Mucosa of descending colon (tissue), 3 donors: Measurements from ENCODE around the gene CACNB4. TPM values are rescaled to one million over a fixed set of nuclear protein-coding genes. Genes with fewer than 3 reads are reported as not detected.

Experiments used
- ATAC-seq: fragments of 200-7000 bp; cut with Tn5 transposase; one replicate; pipeline ENCODE4 v1.9.1; 2020; ENCODE audit warnings: mild to moderate bottlenecking, moderate library complexity
- DNase-seq, 3 donors: peaks; one replicate each; pipeline ENCODE4 v3.0.0-alpha.2; 2020
- H3K36me3 ChIP-seq: fragments of 200-600 bp; one replicate; pipeline ENCODE4 v1.8.0; 2021; ENCODE audit warnings: low read depth, mild to moderate bottlenecking
- H3K4me1 ChIP-seq: fragments of 200-600 bp; one replicate; pipeline ENCODE4 v1.8.0; 2021; ENCODE audit warnings: low read depth, mild to moderate bottlenecking
- H3K4me3 ChIP-seq: fragments of 200-600 bp; one replicate; pipeline ENCODE4 v1.8.0; 2021; ENCODE audit warnings: mild to moderate bottlenecking
- H3K9me3 ChIP-seq: fragments of 200-600 bp; one replicate; pipeline ENCODE4 v1.8.0; 2021; ENCODE audit warnings: mild to moderate bottlenecking
- intact Hi-C, 2 donors: fragments of 100-400 bp; cut with DNase I in 1 of 2; cut with micrococcal nuclease in 1 of 2; formaldehyde crosslinking; loops; one replicate each; pipeline versions ENCODE4 v1.11.0 to v1.11.1; 2022; cut with DNase I, micrococcal nuclease
- total RNA-seq, 3 donors: library from RNA; stranded (reverse); fragmentation: NEBNext Ultra II Directional in 2 of 3; extraction: Animal tissue kit (Norgen Biotek cat#: 25700) in 2 of 3; gene quantifications; one replicate each; pipeline versions ENCODE4 v1.2.1 to v1.2.4, GENCODE V29; 2021 to 2023
- TF ChIP-seq, protein P1 (sequence below): fragments of 200-600 bp; IDR thresholded peaks from one replicate; pipeline ENCODE4 v1.8.0; 2022; ENCODE audit warnings: antibody characterized with exemption, mild to moderate bottlenecking
- donor health status: DM: no; HTN: no; CAD: no; lungs with moderate emphysema.
- donor health status: DM: no; HTN: no; CAD: no.
- donor health status: DM: no; HTN: yes; CAD: no.

CACNB4 gene
- total RNA-seq, 3 donors from 2014 or later: 1.0 to 1.8 (median 1.4) TPM

DNA sequence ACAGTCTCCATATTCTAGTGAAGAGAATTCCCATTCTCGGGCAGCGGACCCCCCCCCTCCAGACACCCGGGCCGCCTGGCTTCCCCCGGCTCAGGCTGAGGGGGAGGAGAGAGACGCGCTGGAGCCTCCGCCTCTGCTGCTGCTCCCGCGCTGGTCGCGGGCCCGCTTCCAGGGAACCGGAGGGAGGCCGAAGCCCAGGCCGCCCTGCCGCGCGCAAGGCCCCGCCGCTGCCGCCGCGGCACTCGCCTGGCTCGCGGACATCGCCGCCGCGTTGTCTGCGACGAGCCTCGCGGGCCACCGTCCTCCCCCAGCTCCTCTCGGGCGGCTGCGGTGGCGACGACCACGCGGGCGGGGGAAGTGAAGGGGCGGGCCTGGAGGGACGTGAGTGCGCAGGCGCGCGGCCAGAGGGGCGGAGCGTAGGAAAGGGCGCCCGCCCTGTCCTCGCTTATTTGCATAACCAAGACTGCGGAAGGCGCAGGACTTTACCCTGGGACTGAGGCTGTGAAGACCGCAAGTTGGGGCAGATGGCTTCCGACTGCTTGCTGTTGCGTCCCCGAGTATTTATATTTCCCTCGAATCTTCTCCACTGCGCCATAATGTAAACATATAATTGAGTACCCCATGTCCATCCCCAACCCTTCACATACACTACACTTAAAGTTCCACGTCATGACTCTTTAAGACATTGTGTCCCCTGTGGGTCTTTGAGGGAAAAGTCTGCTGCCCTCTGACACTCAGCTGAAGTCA, 270.5 kb downstream of the CACNB4 start, which contains the start of gene ARL5A:
ARL5A (minus strand) TSS at position 279 of the 747 bp plus-strand sequence; CDS start at position 34, 245 bp downstream.
- H3K4me1 ChIP-seq: peaks cover 6% of the 10 kb centered on the region
- TF ChIP-seq, protein P1, sequence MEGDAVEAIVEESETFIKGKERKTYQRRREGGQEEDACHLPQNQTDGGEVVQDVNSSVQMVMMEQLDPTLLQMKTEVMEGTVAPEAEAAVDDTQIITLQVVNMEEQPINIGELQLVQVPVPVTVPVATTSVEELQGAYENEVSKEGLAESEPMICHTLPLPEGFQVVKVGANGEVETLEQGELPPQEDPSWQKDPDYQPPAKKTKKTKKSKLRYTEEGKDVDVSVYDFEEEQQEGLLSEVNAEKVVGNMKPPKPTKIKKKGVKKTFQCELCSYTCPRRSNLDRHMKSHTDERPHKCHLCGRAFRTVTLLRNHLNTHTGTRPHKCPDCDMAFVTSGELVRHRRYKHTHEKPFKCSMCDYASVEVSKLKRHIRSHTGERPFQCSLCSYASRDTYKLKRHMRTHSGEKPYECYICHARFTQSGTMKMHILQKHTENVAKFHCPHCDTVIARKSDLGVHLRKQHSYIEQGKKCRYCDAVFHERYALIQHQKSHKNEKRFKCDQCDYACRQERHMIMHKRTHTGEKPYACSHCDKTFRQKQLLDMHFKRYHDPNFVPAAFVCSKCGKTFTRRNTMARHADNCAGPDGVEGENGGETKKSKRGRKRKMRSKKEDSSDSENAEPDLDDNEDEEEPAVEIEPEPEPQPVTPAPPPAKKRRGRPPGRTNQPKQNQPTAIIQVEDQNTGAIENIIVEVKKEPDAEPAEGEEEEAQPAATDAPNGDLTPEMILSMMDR: no peak
- DNase-seq (peak; percentile 95 to 98 (median 97)), ATAC-seq (peak; percentile 99)
- intact Hi-C loops: no loop called here
- no peaks in the 10 kb centered on the region for H3K9me3 ChIP-seq
- no peaks in the 10 kb centered on the region for H3K36me3 ChIP-seq
- peak within 1 kb of the TSS; percentile 73 for H3K4me3 ChIP-seq

- peaks cover 6% of the 10 kb centered on the region for H3K4me1 ChIP-seq
- no peaks in the 10 kb centered on the region for H3K36me3 ChIP-seq
- H3K4me3 ChIP-seq: peak overlapping the region; percentile 73
- DNase-seq (peak; percentile 41 to 78 (median 47)), ATAC-seq (peak; percentile 35)
- TF ChIP-seq, protein P1: no peak
- H3K9me3 ChIP-seq: no peaks in the 10 kb centered on the region
- intact Hi-C loops: no loop called here
Observed at GRCh38 chr2:151827564-151828142, 271.2 kb downstream of the CACNB4 start.

GRCh38 chr2:151826737-151827157, 272.1 kb downstream of the CACNB4 start:
- Histone ChIP-seq H3K4me1 (peaks cover 6% of the 10 kb centered on the region), H3K9me3 (no peaks in the 10 kb centered on the region), H3K4me3 (no peak overlapping the region), H3K36me3 (no peaks in the 10 kb centered on the region)
- DNase-seq: peak in 1 of 3 donors; percentile 27
- ATAC-seq: no peak
- TF ChIP-seq, protein P1: no peak
- intact Hi-C loops: no loop called here

DNA sequence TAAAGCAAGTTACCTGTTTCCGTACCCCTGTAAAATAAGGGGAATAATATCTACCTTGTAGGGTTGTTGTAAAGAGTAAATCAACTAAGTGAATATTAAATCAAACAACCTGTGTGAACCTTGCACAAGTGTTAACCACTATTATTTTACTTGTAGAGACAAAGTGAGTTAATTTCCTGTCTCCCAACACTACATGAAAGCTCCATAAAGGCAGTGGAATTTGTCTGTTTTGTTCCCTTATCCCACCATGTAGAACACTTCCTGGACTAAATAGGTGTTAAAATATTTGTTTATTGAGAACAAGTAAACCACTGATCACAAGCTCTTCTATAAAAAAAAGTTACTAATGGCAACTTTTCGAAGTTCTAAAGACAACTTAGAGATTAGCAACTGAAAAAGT, 274.0 kb downstream of the CACNB4 start:
- ATAC-seq (no peak), DNase-seq (no peak)
- TF ChIP-seq, protein P1: no peak
- Histone ChIP-seq H3K4me1 (peaks cover 6% of the 10 kb centered on the region), H3K4me3 (no peak overlapping the region), H3K9me3 (no peaks in the 10 kb centered on the region), H3K36me3 (no peaks in the 10 kb centered on the region)
- intact Hi-C loops: no loop called here

DNA sequence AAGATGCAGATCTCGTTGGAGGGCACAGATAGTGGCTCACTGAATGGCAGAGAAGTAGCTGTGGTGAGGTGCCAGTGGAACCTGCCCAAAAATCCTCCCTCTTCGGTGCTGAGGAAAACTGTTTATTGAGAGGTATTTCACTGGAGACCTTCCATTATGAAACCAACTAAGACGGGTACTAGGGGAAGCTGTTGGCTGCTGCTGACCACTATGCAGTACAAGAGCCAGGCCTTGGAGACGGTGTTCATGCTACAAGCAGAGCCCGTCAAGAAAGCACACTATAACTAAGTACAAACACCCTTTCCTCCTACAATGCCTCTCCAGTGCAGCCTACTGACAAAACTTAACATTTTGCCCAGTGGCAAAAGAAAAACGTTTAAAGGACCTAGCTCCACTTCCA, 275.2 kb downstream of the CACNB4 start:
- Histone ChIP-seq H3K4me3 (no peak overlapping the region), H3K36me3 (no peaks in the 10 kb centered on the region), H3K9me3 (no peaks in the 10 kb centered on the region), H3K4me1 (peaks cover 6% of the 10 kb centered on the region)
- ATAC-seq (no peak), DNase-seq (no peak)
- TF ChIP-seq, protein P1: no peak
- intact Hi-C loops: no loop called here
